Smooth muscle cell (in vitro differentiated cells): Measurements from ENCODE around the gene RUFY4. TPM values are rescaled to one million over a fixed set of nuclear protein-coding genes. Genes with fewer than 3 reads are reported as not detected.

Source experiments
- DNase-seq: peaks from one replicate; lab custom pipeline; 2025; ENCODE audit not compliant: unreplicated experiment; lab: John Stamatoyannopoulos, UW
- H2AFZ ChIP-seq: fragments of 200-600 bp; sonication (generic); 2 replicates; pipeline ENCODE4 v1.6.0; 2016; ENCODE audit warnings: antibody characterized with exemption, low read depth, mild to moderate bottlenecking
- H3F3A ChIP-seq: fragments of 200-600 bp; sonication (generic); 2 replicates; pipeline ENCODE4 v1.6.0; 2017; ENCODE audit warnings: antibody characterized with exemption, low read depth
- H3K27ac ChIP-seq: fragments of 200-600 bp; sonication (generic); 2 replicates; pipeline ENCODE4 v1.5.1; 2016; ENCODE audit warnings: low read depth, mild to moderate bottlenecking
- H3K27me3 ChIP-seq: fragments of 200-600 bp; sonication (generic); 2 replicates; pipeline ENCODE4 v1.6.1; 2016; ENCODE audit warnings: low read depth, mild to moderate bottlenecking
- H3K36me3 ChIP-seq: fragments of 200-600 bp; sonication (generic); 2 replicates; pipeline ENCODE4 v1.5.1; 2016; ENCODE audit warnings: low read depth
- H3K4me1 ChIP-seq: fragments of 200-600 bp; sonication (generic); 2 replicates; pipeline ENCODE4 v1.5.1; 2016; ENCODE audit warnings: low read depth
- H3K4me2 ChIP-seq: fragments of 200-600 bp; sonication (generic); 2 replicates; pipeline ENCODE4 v1.6.0; 2016; ENCODE audit warnings: mild to moderate bottlenecking
- H3K4me3 ChIP-seq: fragments of 200-600 bp; sonication (generic); 2 replicates; pipeline ENCODE4 v1.5.1; 2016; ENCODE audit warnings: mild to moderate bottlenecking
- H3K79me2 ChIP-seq: fragments of 200-600 bp; sonication (generic); 2 replicates; pipeline ENCODE4 v1.6.0; 2016; ENCODE audit warnings: low read depth, mild to moderate bottlenecking
- H3K9ac ChIP-seq: fragments of 200-600 bp; sonication (generic); 2 replicates; pipeline ENCODE4 v1.6.0; 2016; ENCODE audit warnings: low read depth
- H3K9me3 ChIP-seq: fragments of 200-600 bp; sonication (generic); replicated peaks from 2 replicates; pipeline ENCODE4 v1.5.1; 2016; ENCODE audit warnings: low read depth
- H4K20me1 ChIP-seq: fragments of 200-600 bp; sonication (generic); 2 replicates; pipeline ENCODE4 v1.6.0; 2016; ENCODE audit warnings: low read depth
- WGBS: methylation state at CpG from one replicate; pipeline ENCODE4 v1.1.7; 2016; ENCODE audit warnings: low lambda C conversion rate; 5-methylcytosine and 5-hydroxymethylcytosine counted together
- polyA plus RNA-seq: library from polyadenylated mRNA; unstranded; fragments of >200 nt; fragmentation: Nextera tagmentation; extraction: Ambion mirVana; gene quantifications from 2 replicates; pipeline ENCODE4 v1.2.1, GENCODE V29; 2016
- total RNA-seq: library from RNA; depleted of rRNA; stranded (reverse); fragments of >200 nt; gene quantifications from 2 replicates; pipeline ENCODE4 v1.2.3, GENCODE V29; 2014
- TF ChIP-seq, protein P1 (sequence below): fragments of 200-600 bp; sonication (generic); IDR thresholded peaks from 2 replicates; pipeline ENCODE4 v1.5.1; 2017; ENCODE audit warnings: borderline replicate concordance, mild to moderate bottlenecking, antibody characterized with exemption; ENCODE audit not compliant: insufficient read depth, poor library complexity, severe bottlenecking

Gene RUFY4
- total and polyA plus RNA-seq, 2 experiments from 2014 or later = 0.10 TPM; not detected in 1

- Histone ChIP-seq H4K20me1 (no peaks in the 10 kb centered on the region), H3F3A (no peaks in the 10 kb centered on the region), H3K9ac (no peak overlapping the region), H3K27me3 (no peaks in the 10 kb centered on the region), H2AFZ (no peak overlapping the region), H3K36me3 (no peaks in the 10 kb centered on the region), H3K27ac (no peak overlapping the region), H3K9me3 (no peaks in the 10 kb centered on the region), H3K4me1 (peaks cover 9% of the 10 kb centered on the region), H3K79me2 (no peaks in the 10 kb centered on the region), H3K4me2 (no peak overlapping the region), H3K4me3 (no peak overlapping the region)
- DNase-seq = no peak
- WGBS = 56% methylated on average over 4 of the region's 4 CpGs
- TF ChIP-seq, protein P1, sequence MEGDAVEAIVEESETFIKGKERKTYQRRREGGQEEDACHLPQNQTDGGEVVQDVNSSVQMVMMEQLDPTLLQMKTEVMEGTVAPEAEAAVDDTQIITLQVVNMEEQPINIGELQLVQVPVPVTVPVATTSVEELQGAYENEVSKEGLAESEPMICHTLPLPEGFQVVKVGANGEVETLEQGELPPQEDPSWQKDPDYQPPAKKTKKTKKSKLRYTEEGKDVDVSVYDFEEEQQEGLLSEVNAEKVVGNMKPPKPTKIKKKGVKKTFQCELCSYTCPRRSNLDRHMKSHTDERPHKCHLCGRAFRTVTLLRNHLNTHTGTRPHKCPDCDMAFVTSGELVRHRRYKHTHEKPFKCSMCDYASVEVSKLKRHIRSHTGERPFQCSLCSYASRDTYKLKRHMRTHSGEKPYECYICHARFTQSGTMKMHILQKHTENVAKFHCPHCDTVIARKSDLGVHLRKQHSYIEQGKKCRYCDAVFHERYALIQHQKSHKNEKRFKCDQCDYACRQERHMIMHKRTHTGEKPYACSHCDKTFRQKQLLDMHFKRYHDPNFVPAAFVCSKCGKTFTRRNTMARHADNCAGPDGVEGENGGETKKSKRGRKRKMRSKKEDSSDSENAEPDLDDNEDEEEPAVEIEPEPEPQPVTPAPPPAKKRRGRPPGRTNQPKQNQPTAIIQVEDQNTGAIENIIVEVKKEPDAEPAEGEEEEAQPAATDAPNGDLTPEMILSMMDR = no peak
Measured at GRCh38 chr2:218123986-218124385, 54.9 kb downstream of the RUFY4 start.

DNA sequence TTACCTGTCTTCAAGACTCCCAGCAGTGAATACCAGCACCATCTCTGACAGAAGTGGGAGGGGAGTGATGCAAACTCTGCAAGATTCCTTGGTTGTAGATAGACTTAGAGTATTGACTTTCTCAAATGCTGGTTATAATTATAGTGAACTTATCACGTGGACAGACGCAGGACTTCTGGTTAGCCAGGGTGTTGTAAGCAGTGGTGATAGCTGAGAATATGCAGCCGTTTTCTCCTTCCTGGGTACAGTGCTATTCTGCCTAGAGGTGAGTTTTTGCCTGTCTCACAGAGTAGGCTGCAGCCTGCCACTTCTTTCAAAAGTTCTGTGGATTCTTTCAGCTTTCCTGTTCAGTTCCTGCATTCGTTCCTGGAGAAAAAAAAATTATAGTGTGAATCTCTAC, 56.0 kb downstream of the RUFY4 start:
- Histone ChIP-seq H3K36me3 (no peaks in the 10 kb centered on the region), H3K9ac (no peak overlapping the region), H3K27ac (no peak overlapping the region), H3K79me2 (no peaks in the 10 kb centered on the region), H2AFZ (no peak overlapping the region), H4K20me1 (no peaks in the 10 kb centered on the region), H3F3A (no peaks in the 10 kb centered on the region), H3K27me3 (no peaks in the 10 kb centered on the region), H3K4me3 (no peak overlapping the region), H3K4me1 (peaks cover 9% of the 10 kb centered on the region), H3K9me3 (no peaks in the 10 kb centered on the region), H3K4me2 (no peak overlapping the region)
- DNase-seq = no peak
- TF ChIP-seq, protein P1 = no peak
- WGBS = 55% methylated on average over 4 of the region's 4 CpGs

GRCh38 chr2:218125626-218126080, 56.6 kb downstream of the RUFY4 start, which contains the start of gene CXCR2:
CXCR2 (plus strand) TSS chr2:218126028; CDS start chr2:218134802, 8,774 bp downstream.
- no peaks in the 10 kb centered on the region for H3K9me3 ChIP-seq
- 85% methylated on average over 8 of the region's 8 CpGs for WGBS
- no peaks in the 10 kb centered on the region for H3F3A ChIP-seq
- no peak within 1 kb of the TSS for H3K4me2 ChIP-seq
- H3K4me3 ChIP-seq = no peak within 1 kb of the TSS
- no peaks in the 10 kb centered on the region for H3K27me3 ChIP-seq
- no peak within 1 kb of the TSS for H3K9ac ChIP-seq
- no peaks in the 10 kb centered on the region for H4K20me1 ChIP-seq
- H3K4me1 ChIP-seq = peaks cover 9% of the 10 kb centered on the region
- DNase-seq = no peak
- TF ChIP-seq, protein P1 = no peak
- no peak within 1 kb of the TSS for H3K27ac ChIP-seq
- no peaks in the 10 kb centered on the region for H3K36me3 ChIP-seq
- no peaks in the 10 kb centered on the region for H3K79me2 ChIP-seq
- H2AFZ ChIP-seq = no peak within 1 kb of the TSS

GRCh38 chr2:218127929-218128455, 58.9 kb downstream of the RUFY4 start:
- Histone ChIP-seq H3K27me3 (no peaks in the 10 kb centered on the region), H3F3A (no peaks in the 10 kb centered on the region)
- 92% methylated on average over 3 of the region's 3 CpGs for WGBS

More at GRCh38 chr2:218127929-218128455, 58.9 kb downstream of the RUFY4 start:
- Histone ChIP-seq H3K9ac (no peak overlapping the region), H3K79me2 (no peaks in the 10 kb centered on the region), H2AFZ (no peak overlapping the region), H3K9me3 (no peaks in the 10 kb centered on the region), H3K4me2 (no peak overlapping the region), H3K4me1 (peaks cover 9% of the 10 kb centered on the region), H3K36me3 (no peaks in the 10 kb centered on the region), H3K4me3 (no peak overlapping the region), H3K27ac (no peak overlapping the region), H4K20me1 (no peaks in the 10 kb centered on the region)
- TF ChIP-seq, protein P1 = no peak
- no peak for DNase-seq
